Neuronal stem cell (in vitro differentiated cells): Measurements from ENCODE around the gene ITGAX.

Source experiments
- DNase-seq: peaks from one replicate; pipeline ENCODE4 v3.0.0-alpha.2; 2013; ENCODE audit warnings: low spot score
- H2AFZ ChIP-seq: one replicate; pipeline ENCODE4 v1.6.1; 2013; ENCODE audit warnings: mild to moderate bottlenecking, low read length, inconsistent platforms
- H2AK5ac ChIP-seq: 2 replicates; pipeline ENCODE4 v1.6.1; 2013; ENCODE audit warnings: low read depth, mild to moderate bottlenecking, inconsistent platforms, low read length, moderate library complexity, mixed read lengths
- H2BK120ac ChIP-seq: 2 replicates; pipeline ENCODE4 v1.6.1; 2013; ENCODE audit warnings: low read depth, mild to moderate bottlenecking, inconsistent platforms, low read length, moderate library complexity, mixed read lengths
- H2BK12ac ChIP-seq: one replicate; pipeline ENCODE4 v1.6.1; 2013; ENCODE audit warnings: low read length, inconsistent platforms
- H2BK15ac ChIP-seq: 2 replicates; pipeline ENCODE4 v1.6.1; 2013; ENCODE audit warnings: mild to moderate bottlenecking, low read length, inconsistent platforms, mixed read lengths
- H2BK5ac ChIP-seq: one replicate; pipeline ENCODE4 v1.6.1; 2013; ENCODE audit warnings: inconsistent platforms, mild to moderate bottlenecking, low read length, moderate library complexity
- H3K14ac ChIP-seq: one replicate; pipeline ENCODE4 v1.6.1; 2013; ENCODE audit warnings: low read length, inconsistent platforms
- H3K18ac ChIP-seq: 2 replicates; pipeline ENCODE4 v1.6.1; 2013; ENCODE audit warnings: low read length, inconsistent platforms
- H3K23ac ChIP-seq: 2 replicates; pipeline ENCODE4 v1.6.1; 2013; ENCODE audit warnings: low read depth, mild to moderate bottlenecking, mixed read lengths, low read length, inconsistent platforms; ENCODE audit not compliant: poor library complexity
- H3K27ac ChIP-seq: replicated peaks from 3 replicates; pipeline ENCODE4 v1.5.1; 2013; ENCODE audit warnings: low read length, inconsistent platforms
- H3K27me3 ChIP-seq, 3 experiments: 2 replicates each; pipeline ENCODE4 v1.6.1; 2013; ENCODE audit warnings: low read length in 3 of 3, mild to moderate bottlenecking in 2 of 3, inconsistent platforms in 1 of 3, low read depth in 1 of 3, mixed read lengths in 1 of 3, moderate library complexity in 1 of 3; ENCODE audit not compliant: control insufficient read depth in 3 of 3, insufficient read depth in 3 of 3
- H3K36me3 ChIP-seq, 2 donors: replicated peaks in 1 of 2; 2 replicates each; pipeline ENCODE4 v1.6.1; 2013; ENCODE audit warnings: low read length in 2 of 2; ENCODE audit not compliant: control insufficient read depth in 2 of 2, insufficient read depth in 2 of 2
- H3K4ac ChIP-seq: 2 replicates; pipeline ENCODE4 v1.6.1; 2013; ENCODE audit warnings: inconsistent platforms, mild to moderate bottlenecking, low read length, moderate library complexity
- H3K4me1 ChIP-seq, 2 donors: 1 replicate in 1 of 2; 2 replicates in 1 of 2; pipeline ENCODE4 v1.6.1; 2013; ENCODE audit warnings: low read length in 2 of 2, low read depth in 1 of 2; ENCODE audit not compliant: control insufficient read depth in 2 of 2, insufficient read depth in 1 of 2
- H3K4me2 ChIP-seq: one replicate; pipeline ENCODE4 v1.6.1; 2013; ENCODE audit warnings: mild to moderate bottlenecking, low read length, inconsistent platforms; ENCODE audit not compliant: insufficient read depth, poor library complexity, severe bottlenecking
- H3K4me3 ChIP-seq, 2 donors: 2 replicates each; pipeline ENCODE4 v1.5.1; 2013; ENCODE audit warnings: low read length in 2 of 2, mild to moderate bottlenecking in 2 of 2, inconsistent platforms in 1 of 2, moderate library complexity in 1 of 2
- H3K79me1 ChIP-seq: one replicate; pipeline ENCODE4 v1.6.1; 2013; ENCODE audit warnings: low read depth, mild to moderate bottlenecking, inconsistent platforms, low read length, moderate library complexity
- H3K9ac ChIP-seq: one replicate; pipeline ENCODE4 v1.6.1; 2013; ENCODE audit warnings: mild to moderate bottlenecking, low read depth, low read length, inconsistent platforms; ENCODE audit not compliant: poor library complexity
- H3K9me3 ChIP-seq, 2 donors: replicated peaks in 1 of 2; 2 replicates each; pipeline versions ENCODE3 to v1.6.1; 2013; ENCODE audit warnings: low read length in 2 of 2, mild to moderate bottlenecking in 2 of 2, inconsistent platforms in 1 of 2, low read depth in 1 of 2, mixed read lengths in 1 of 2, moderate library complexity in 1 of 2; ENCODE audit not compliant: control insufficient read depth in 2 of 2, insufficient read depth in 1 of 2
- H4K8ac ChIP-seq: one replicate; pipeline ENCODE4 v1.6.1; 2013; ENCODE audit warnings: low read depth, mild to moderate bottlenecking, inconsistent platforms, low read length, moderate library complexity
- H4K91ac ChIP-seq: one replicate; pipeline ENCODE4 v1.6.1; 2013; ENCODE audit warnings: low read length, low read depth, mild to moderate bottlenecking, inconsistent platforms; ENCODE audit not compliant: poor library complexity
- WGBS, 2 donors: extraction: QIAGEN DNeasy Blood & Tissue Kit; methylation state at CpG; one replicate each; pipeline ENCODE4 v1.1.7; 2013; ENCODE audit warnings: missing lambda C conversion rate in 2 of 2, mixed read lengths in 1 of 2; ENCODE audit not compliant: insufficient read length in 2 of 2, insufficient replicate concordance in 1 of 2; ENCODE audit errors: extremely low coverage in 2 of 2; 5-methylcytosine and 5-hydroxymethylcytosine counted together

The ITGAX gene

GRCh38 chr16:31323959-31324629 lies 30.9 kb upstream of the ITGAX start:
- Histone ChIP-seq H2BK5ac (no peak overlapping the region), H3K23ac (no peak overlapping the region), H3K36me3 (no peaks in the 10 kb centered on the region), H4K91ac (no peak overlapping the region), H2BK15ac (no peak overlapping the region), H3K27ac (no peak overlapping the region), H3K4me2 (no peak overlapping the region), H2BK120ac (no peak overlapping the region), H3K9me3 (peaks cover 5 to 12% of the 10 kb centered on the region in 2 donors), H3K4ac (no peak overlapping the region), H4K8ac (no peak overlapping the region), H3K4me3 (no peak overlapping the region), H2BK12ac (no peak overlapping the region), H3K4me1 (peaks cover 0 to 2% of the 10 kb centered on the region in 2 donors), H2AK5ac (no peak overlapping the region), H3K79me1 (no peaks in the 10 kb centered on the region), H2AFZ (no peak overlapping the region), H3K27me3 (peaks cover 0 to 14% (median 8%) of the 10 kb centered on the region in 3 experiments), H3K9ac (no peak overlapping the region), H3K18ac (no peak overlapping the region), H3K14ac (no peak overlapping the region)
- DNase-seq = no peak
- no CpG with 5 or more reads among the region's 10 CpGs for WGBS, 2 donors

DNA sequence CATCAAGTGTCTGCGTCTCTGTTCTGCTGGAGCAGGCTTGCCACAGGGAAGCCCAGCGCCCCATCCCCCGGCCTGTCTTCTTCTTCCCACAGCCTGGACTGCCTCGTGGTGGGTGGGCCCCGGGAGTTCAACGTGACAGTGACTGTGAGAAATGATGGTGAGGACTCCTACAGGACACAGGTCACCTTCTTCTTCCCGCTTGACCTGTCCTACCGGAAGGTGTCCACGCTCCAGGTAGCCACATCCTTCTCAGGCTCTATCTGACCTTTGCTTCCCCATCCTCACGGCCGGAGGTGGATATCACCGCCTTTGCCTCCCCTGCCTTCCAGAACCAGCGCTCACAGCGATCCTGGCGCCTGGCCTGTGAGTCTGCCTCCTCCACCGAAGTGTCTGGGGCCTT lies 29.8 kb upstream of the ITGAX start:
- H3K14ac ChIP-seq = peak overlapping the region; percentile 47
- H4K8ac ChIP-seq = no peak overlapping the region
- no peaks in the 10 kb centered on the region for H3K79me1 ChIP-seq
- no peak overlapping the region for H3K18ac ChIP-seq
- no peak overlapping the region for H3K4ac ChIP-seq
- no peaks in the 10 kb centered on the region for H3K36me3 ChIP-seq
- no peak overlapping the region for H3K9ac ChIP-seq
- no peak for DNase-seq
- no peak overlapping the region for H2AK5ac ChIP-seq
- no peak overlapping the region for H2BK120ac ChIP-seq
- no peak overlapping the region for H3K4me3 ChIP-seq
- no peak overlapping the region for H2BK12ac ChIP-seq
- H3K23ac ChIP-seq = peak overlapping the region; percentile 75
- H2BK15ac ChIP-seq = no peak overlapping the region
- no peak overlapping the region for H2AFZ ChIP-seq
- peaks cover 0 to 2% of the 10 kb centered on the region in 2 donors for H3K4me1 ChIP-seq
- H4K91ac ChIP-seq = no peak overlapping the region
- peaks cover 1 to 25% (median 18%) of the 10 kb centered on the region in 3 experiments for H3K27me3 ChIP-seq
- no CpG with 5 or more reads among the region's 16 CpGs for WGBS, 2 donors
- peaks cover 5 to 13% of the 10 kb centered on the region in 2 donors for H3K9me3 ChIP-seq
- no peak overlapping the region for H3K4me2 ChIP-seq
- no peak overlapping the region for H2BK5ac ChIP-seq
- no peak overlapping the region for H3K27ac ChIP-seq

DNA sequence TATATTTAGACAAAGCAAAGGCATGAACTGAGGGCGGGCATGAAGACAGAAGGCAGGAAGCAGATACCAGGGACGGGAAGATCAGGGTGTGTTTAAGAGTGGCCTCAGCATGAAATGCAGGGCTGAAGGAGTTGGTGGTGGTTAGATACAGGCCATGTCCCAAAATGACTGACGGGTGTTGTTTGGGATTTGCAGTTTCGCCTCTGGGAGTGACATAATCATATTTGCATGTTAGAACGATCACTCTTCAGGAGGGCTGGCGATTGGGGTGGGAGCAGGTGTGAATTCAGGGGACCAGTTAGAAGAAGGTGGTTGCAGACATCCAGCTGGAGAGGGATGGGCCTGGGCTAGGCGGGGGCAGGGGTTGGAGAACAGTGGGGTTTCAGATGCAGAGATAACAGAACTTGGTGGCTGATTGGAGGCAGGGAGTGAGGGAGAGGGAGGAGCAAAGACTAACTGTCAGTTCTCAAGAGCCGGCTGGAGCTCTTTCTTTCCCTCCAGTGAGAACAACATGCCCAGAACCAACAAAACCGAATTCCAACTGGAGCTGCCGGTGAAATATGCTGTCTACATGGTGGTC lies 27.2 kb upstream of the ITGAX start:
- Histone ChIP-seq H3K9ac (peak overlapping the region; percentile 6), H3K27me3 (peaks cover 4 to 51% (median 37%) of the 10 kb centered on the region in 3 experiments), H3K9me3 (peaks cover 5 to 11% of the 10 kb centered on the region in 2 donors), H2BK120ac (no peak overlapping the region), H4K91ac (no peak overlapping the region), H3K4me3 (no peak overlapping the region), H2BK12ac (no peak overlapping the region), H3K36me3 (no peaks in the 10 kb centered on the region), H4K8ac (no peak overlapping the region), H2BK15ac (no peak overlapping the region), H3K14ac (no peak overlapping the region), H3K23ac (no peak overlapping the region), H2BK5ac (no peak overlapping the region), H3K4me2 (no peak overlapping the region), H2AK5ac (no peak overlapping the region), H2AFZ (no peak overlapping the region), H3K79me1 (no peaks in the 10 kb centered on the region), H3K27ac (no peak overlapping the region), H3K4ac (no peak overlapping the region), H3K18ac (no peak overlapping the region), H3K4me1 (peaks cover 0 to 6% of the 10 kb centered on the region in 2 donors)
- no peak for DNase-seq
- no CpG with 5 or more reads among the region's 10 CpGs for WGBS, 2 donors

DNA sequence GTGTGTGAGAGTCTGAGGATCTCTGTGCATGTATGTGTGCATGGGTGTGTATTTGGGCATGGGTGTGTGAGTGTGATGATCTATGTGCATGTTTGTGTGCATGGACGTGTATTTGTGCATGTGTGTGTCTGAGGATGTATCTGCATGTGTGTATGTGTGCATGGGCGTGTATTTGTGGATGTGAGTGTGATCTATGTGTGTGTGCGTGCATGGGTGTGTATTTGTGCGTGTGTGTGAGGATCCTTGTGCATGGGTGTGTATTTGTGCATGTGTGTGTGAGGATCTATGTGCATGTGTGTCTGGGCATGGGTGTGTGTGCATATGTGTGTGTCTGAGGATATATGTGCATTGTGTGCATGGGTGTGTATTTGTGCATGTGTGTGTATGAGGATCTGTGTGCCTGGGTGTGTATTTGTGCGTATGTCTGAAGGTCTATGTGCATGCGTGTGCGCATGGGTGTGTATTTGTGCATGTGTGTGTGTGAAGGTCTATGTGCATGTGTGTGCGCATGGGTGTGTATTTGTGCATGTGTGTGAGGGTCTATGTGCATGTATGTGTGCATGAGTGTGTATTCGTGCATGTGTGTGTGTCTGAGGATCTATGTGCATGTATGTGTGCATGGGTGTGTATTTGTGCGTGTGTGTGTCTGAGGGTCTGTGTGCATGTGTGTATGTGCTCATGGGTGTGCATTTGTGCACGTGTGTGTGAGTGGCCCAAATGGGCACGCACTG lies 26.5 kb upstream of the ITGAX start:
- H3K18ac ChIP-seq = no peak overlapping the region
- no peak overlapping the region for H3K4ac ChIP-seq
- H2BK12ac ChIP-seq = no peak overlapping the region
- no peak overlapping the region for H2BK5ac ChIP-seq
- H3K9me3 ChIP-seq = peaks cover 6 to 11% of the 10 kb centered on the region in 2 donors
- no peak overlapping the region for H3K27ac ChIP-seq
- H4K91ac ChIP-seq = peak overlapping the region; percentile 5
- no peak overlapping the region for H2AFZ ChIP-seq
- H3K27me3 ChIP-seq = peaks cover 4 to 54% (median 37%) of the 10 kb centered on the region in 3 experiments
- peak overlapping the region; percentile 14 for H3K23ac ChIP-seq
- no peak overlapping the region for H2AK5ac ChIP-seq
- peak overlapping the region; percentile 6 for H3K9ac ChIP-seq
- H3K79me1 ChIP-seq = no peaks in the 10 kb centered on the region
- no peak overlapping the region for H4K8ac ChIP-seq
- H3K4me2 ChIP-seq = no peak overlapping the region
- H2BK15ac ChIP-seq = no peak overlapping the region
- H2BK120ac ChIP-seq = no peak overlapping the region
- WGBS, 2 donors = no CpG with 5 or more reads among the region's 12 CpGs
- DNase-seq = no peak
- H3K4me3 ChIP-seq = peak overlapping the region in 1 of 2 donors; percentile 60
- peaks cover 0 to 6% of the 10 kb centered on the region in 2 donors for H3K4me1 ChIP-seq
- H3K14ac ChIP-seq = peak overlapping the region; percentile 95
- no peaks in the 10 kb centered on the region for H3K36me3 ChIP-seq
